ENCODE measurements around the gene CAPN5.

CAPN5 gene

DNA sequence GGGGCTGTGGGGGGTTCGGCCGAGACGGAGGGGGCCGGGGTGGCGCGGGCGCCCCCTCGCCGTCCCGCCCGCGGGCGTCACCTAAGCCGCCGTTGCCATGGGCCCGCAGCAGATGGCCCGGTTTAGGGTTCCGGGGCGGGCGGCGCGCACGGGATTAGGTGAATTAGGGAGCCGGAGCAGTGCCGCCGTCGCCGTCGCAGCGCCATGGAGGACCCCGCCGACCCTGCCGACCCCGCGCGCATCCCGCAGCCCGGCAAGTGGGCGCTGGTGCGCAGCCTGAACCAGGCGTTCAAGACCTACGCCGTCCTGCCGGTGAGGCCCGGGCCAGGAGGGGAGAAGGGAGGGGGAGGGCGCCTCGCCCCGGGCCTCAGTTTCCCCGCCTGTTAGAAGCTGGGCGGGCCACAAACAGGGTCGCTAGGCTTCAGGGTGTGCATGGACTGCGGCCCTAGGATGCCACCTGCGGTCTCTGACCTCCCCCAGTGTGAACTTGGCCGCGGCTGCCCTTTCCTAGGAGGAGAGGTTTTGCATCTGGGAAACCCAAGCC lies 71.4 kb downstream of the CAPN5 start:
- ATAC-seq: no peak

DNA sequence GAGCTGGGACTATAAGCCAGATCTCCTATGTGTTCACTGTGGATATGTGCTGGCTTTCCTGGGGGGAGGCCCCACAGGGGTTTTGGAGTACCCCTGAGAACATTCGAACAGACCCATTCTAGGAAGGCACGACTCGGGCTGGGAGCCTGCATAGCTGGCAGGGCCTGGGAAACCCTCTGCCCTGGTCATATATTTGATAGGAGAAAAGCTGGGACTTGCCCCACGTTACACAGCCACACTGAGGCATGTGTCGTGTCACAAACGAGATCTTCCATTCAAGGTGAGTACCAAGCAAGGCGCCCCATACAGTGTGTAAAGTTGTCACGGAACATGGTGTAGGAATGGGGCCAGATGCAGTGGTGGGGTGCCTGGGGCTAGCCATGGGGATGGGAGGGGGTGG lies 72.4 kb downstream of the CAPN5 start:
- no peak for ATAC-seq

GRCh38 chr11:77140231-77140851 lies 73.6 kb downstream of the CAPN5 start:
- no peak for ATAC-seq

DNA sequence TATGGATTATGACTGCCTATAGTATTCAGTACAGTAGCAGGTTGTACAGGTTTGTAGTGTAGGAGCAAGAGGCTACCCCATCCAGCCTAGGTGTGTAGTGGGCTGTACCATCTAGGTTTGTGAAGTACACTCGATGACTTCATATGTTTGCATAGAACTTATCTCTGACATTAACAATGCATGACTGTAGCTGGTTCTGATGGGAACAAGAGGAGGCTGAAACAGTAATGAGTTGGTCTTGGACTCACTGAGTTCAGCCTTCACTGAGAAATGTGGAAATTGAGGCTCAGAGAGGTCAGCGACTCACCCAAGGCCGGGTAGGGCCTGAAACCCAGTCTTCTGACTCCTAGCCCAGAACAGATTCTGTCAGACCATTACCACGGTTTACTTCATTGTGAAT lies 74.3 kb downstream of the CAPN5 start:
- peak in 1 of 2 donors; percentile 11 for ATAC-seq

DNA sequence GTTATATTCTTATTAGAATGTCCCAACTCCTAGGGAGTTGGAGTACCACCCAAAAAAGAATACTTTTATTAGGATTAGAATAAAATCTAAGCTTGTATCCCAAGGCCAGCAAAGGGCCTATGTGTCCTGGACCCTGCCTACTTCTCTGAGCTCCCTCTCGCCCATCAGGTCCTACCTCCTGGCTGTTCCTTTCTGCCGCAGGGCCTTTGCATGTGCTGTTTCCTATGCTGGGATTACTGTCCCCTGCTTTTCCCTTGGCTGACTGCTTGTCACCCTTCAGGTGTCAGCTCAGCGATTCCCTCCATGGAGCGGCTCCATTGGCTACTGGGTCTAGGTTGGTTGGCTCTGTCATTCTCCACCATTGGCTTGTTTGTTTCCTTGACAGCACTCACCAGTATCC lies 74.7 kb downstream of the CAPN5 start:
- no peak for ATAC-seq

GRCh38 chr11:77142091-77142975 lies 75.6 kb downstream of the CAPN5 start:
- ATAC-seq: peak; percentile 25 to 64

- no peak for ATAC-seq
Measured at GRCh38 chr11:77143405-77144020, 76.7 kb downstream of the CAPN5 start.

- no peak for ATAC-seq
Measured at GRCh38 chr11:77144196-77144856, 77.6 kb downstream of the CAPN5 start.

DNA sequence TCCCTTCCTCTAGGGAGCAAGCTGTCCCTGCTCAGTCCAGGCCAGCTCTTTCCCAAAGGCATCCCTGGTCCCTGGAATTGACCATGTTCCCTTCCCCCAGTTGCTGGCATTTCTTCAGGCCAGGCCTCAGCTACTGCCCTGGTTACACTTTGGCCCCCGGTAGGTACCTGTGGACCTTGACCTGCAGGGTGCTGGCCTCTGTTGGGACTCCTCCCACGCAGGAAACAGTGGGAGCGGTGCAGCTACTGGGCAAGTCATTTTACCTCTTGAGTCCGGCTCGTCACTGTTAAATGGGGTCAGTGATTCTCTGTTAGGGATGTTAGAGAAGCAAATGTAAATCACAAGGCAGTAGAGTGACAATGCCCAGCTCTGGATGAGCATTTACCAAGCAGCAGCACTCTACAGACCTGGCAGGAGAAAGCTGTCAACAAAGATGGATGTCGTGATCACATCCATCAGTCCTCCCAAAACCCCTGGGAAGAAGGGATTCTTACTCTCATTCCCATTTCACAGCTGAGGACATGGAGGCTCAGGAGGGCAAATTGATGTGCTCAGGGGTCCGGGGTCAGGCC lies 78.2 kb downstream of the CAPN5 start:
- no peak for ATAC-seq

GRCh38 chr11:77146261-77147035 lies 79.7 kb downstream of the CAPN5 start:
- ATAC-seq: no peak

GRCh38 chr11:77147036-77147315 lies 80.2 kb downstream of the CAPN5 start:
- no peak for ATAC-seq

DNA sequence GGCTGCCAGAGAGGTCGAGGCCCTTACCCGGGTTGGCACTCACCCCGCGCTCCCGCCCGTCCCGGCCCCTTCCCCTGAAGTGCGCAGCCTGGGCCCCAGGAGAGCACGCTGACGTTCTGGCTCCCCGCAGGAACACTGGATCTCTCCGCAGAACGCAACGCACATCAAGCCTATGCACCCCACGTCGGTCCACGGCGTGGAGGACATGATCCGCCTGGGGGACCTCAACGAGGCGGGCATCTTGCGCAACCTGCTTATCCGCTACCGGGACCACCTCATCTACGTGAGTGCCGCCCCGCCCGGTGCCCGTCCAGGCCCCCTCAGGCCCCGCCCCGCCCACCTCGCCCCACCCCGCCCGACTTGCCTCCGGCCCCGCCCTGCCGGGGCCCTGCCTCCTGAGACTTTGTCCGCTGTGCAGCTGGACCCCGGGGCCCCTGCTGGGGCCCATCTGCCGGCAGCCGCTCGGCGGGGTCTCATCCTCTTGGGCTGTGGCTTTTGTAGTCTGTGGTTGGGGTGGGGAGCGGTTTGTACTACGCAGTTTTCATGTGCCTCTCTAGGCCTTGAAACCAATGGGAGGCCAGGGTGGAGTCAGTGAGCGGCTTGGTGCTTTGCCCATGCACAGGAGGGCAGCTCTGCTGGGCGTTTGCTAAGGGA lies 81.0 kb downstream of the CAPN5 start:
- ATAC-seq: peak; percentile 34 to 42

GRCh38 chr11:77148963-77149715 lies 82.4 kb downstream of the CAPN5 start:
- ATAC-seq: no peak

DNA sequence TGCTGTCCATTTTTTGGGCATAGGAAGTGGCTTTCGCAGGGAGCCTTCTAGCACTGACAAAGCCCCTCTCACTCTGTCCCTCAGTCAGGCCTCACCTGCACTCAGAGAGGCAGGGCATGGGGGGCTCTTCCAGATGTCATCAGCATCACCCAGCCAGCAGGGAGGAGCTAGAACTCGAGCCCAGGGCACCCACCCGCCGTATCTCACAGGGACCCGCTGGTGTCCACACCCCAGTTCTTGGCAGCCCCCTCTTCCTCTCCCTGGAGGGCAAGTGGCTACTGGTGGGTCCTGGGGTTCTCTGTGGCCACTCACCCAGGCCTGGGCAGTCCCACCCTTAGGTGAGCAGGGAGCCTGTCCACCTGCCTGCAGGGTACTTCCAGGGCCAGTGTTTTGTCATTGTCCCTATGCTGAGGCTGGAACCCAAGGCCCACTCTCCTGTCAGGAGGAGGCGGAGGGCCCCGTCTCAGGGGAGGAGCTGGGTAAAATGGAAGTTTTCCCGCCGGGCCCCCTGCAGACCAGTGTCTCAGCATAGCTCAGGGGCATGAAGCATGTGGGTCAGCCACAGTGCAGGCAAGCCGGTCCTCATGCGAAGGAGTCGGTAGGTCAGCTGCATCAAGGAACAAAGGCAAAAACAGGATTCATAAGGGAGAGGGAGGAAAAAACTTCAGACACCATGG lies 83.1 kb downstream of the CAPN5 start:
- ATAC-seq: no peak

- ATAC-seq: no peak
Measured at GRCh38 chr11:77150836-77151235, 84.1 kb downstream of the CAPN5 start.

GRCh38 chr11:77151804-77152509 lies 85.2 kb downstream of the CAPN5 start:
- ATAC-seq: peak; percentile 10 to 52

DNA sequence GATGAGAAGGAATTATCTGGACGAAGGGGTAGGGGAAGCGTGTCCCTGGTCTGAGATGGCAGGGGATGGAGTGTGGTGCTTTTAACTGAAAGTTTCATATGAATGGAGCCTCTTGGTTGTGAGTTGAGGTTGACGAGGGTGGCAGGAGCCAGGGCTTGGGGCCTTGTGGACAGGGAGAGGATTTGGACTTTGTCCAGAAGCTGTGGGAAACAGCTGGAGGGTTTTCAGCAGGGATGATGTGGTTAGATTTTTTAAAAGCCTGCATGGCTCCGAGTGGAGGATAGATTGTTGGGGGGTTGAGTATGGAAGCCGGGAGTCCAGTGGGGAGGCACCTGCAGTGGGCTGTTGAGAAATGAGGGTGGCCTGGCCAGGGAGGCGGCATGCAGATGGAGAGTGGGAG lies 86.1 kb downstream of the CAPN5 start:
- ATAC-seq: no peak

DNA sequence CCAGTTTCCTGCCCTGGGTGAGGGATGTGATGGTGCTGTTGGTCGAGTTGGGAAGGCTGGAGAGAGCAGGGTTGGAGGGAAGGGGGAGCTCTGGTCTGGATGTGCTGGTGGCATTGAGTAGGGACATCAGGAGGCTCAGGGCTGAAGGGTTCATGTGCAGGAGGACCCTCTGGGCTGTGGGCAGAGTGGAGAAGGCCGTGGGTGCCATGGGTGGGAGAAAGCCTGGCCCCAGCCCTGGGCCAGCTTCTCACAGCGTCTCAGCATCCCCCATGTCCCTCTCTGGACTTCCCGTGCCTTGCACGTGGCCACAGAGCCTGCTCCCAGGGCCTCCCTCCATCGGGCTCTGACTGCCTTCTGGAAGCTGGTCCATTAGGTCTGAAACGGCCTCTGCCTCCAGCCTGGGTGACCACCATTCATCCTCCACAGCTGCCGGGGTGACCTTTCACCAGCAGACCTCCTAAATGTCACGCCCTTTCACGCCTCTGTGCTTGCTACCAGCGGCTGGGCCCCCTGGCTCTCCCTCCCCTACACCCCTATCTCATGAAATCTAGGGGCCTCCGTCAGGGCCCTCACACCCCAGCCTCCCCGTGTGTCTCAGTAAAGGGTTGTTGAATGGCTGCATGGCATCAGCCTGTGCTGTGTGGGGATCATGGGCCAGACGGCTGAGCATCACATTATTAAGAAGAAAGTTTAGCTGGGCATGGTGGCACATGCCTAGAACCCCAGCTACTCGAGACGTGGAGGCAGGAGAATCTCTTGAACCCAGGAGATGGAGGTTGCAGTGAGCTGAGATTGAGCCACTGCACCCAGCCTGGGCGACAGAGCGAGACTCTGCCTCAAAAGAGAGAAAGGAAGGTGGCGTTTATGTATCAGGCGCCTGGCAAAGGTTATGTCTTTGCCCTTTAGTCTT lies 86.8 kb downstream of the CAPN5 start:
- ATAC-seq: no peak

Measured in activated CD4-positive, CD25-positive, alpha-beta regulatory T cell treated with anti-CD3 and anti-CD28 coated beads, Interleukin-2, amount 50 U/mL, for 24 hours (primary cell).